Osteocyte (in vitro differentiated cells): ENCODE measurements around the gene CPVL. TPM values are rescaled to one million over a fixed set of nuclear protein-coding genes. Genes with fewer than 3 reads are reported as not detected.

Source experiments
- DNase-seq: peaks from one replicate; pipeline ENCODE4 v3.0.0; 2021; ENCODE audit warnings: mixed read lengths; ENCODE audit not compliant: unreplicated experiment; ENCODE audit errors: extremely low spot score
- H3K27ac Mint-ChIP-seq: one replicate; pipeline ENCODE4 v1.8.0; 2021; ENCODE audit warnings: mild to moderate bottlenecking, mixed read lengths; ENCODE audit not compliant: unreplicated experiment
- H3K27me3 Mint-ChIP-seq: one replicate; pipeline ENCODE4 v1.8.0; 2021; ENCODE audit warnings: mixed read lengths; ENCODE audit not compliant: unreplicated experiment
- H3K36me3 Mint-ChIP-seq: one replicate; pipeline ENCODE4 v1.8.0; 2021; ENCODE audit warnings: mixed read lengths; ENCODE audit not compliant: unreplicated experiment
- H3K4me1 Mint-ChIP-seq: one replicate; pipeline ENCODE4 v1.8.0; 2021; ENCODE audit warnings: mixed read lengths; ENCODE audit not compliant: unreplicated experiment
- H3K4me3 Mint-ChIP-seq: one replicate; pipeline ENCODE4 v1.8.0; 2021; ENCODE audit warnings: mild to moderate bottlenecking, moderate library complexity, mixed read lengths; ENCODE audit not compliant: unreplicated experiment
- H3K9me3 Mint-ChIP-seq: one replicate; pipeline ENCODE4 v1.8.0; 2021; ENCODE audit warnings: mixed read lengths; ENCODE audit not compliant: unreplicated experiment
- CTCF ChIP-seq: fragments of 200-600 bp; sonication (generic); IDR thresholded peaks from 2 replicates; pipeline ENCODE4 v1.5.0; 2021; ENCODE audit warnings: antibody characterized with exemption, mild to moderate bottlenecking, moderate library complexity
- total RNA-seq: library from RNA; stranded (reverse); gene quantifications from 2 replicates; pipeline ENCODE4 v1.2.1, GENCODE V29; 2021

Gene CPVL
- total RNA-seq, 1 donor from 2014 or later = 2.0 TPM

GRCh38 chr7:29080803-29081202 is 65.5 kb downstream of the CPVL start:
- H3K27ac Mint-ChIP-seq = no peak overlapping the region
- DNase-seq = no peak
- no peaks in the 10 kb centered on the region for H3K4me1 Mint-ChIP-seq
- peaks cover 2% of the 10 kb centered on the region for H3K27me3 Mint-ChIP-seq
- no peaks in the 10 kb centered on the region for H3K36me3 Mint-ChIP-seq
- TF ChIP-seq CTCF = no peak
- H3K4me3 Mint-ChIP-seq = no peak overlapping the region
- H3K9me3 Mint-ChIP-seq = no peaks in the 10 kb centered on the region

- DNase-seq = no peak
- Mint-ChIP-seq H3K4me3 (no peak overlapping the region), H3K4me1 (no peaks in the 10 kb centered on the region), H3K27me3 (peaks cover 2% of the 10 kb centered on the region), H3K9me3 (no peaks in the 10 kb centered on the region), H3K27ac (no peak overlapping the region), H3K36me3 (no peaks in the 10 kb centered on the region)
- TF ChIP-seq CTCF = no peak
These were observed 67.8 kb downstream of the CPVL start for GRCh38 chr7:29078311-29079260.

- DNase-seq = no peak
- Mint-ChIP-seq H3K4me1 (no peaks in the 10 kb centered on the region), H3K36me3 (no peaks in the 10 kb centered on the region), H3K27me3 (peaks cover 2% of the 10 kb centered on the region), H3K27ac (no peak overlapping the region), H3K4me3 (no peak overlapping the region), H3K9me3 (no peaks in the 10 kb centered on the region)
- TF ChIP-seq CTCF = no peak
These were observed 68.5 kb downstream of the CPVL start for GRCh38 chr7:29077854-29078253.

- no peak for TF ChIP-seq CTCF
- Mint-ChIP-seq H3K9me3 (no peaks in the 10 kb centered on the region), H3K27me3 (no peaks in the 10 kb centered on the region), H3K27ac (no peak overlapping the region), H3K36me3 (no peaks in the 10 kb centered on the region), H3K4me1 (no peaks in the 10 kb centered on the region), H3K4me3 (no peak overlapping the region)
- no peak for DNase-seq
These were observed 69.2 kb downstream of the CPVL start for GRCh38 chr7:29077176-29077575.

GRCh38 chr7:29076631-29077030 is 69.7 kb downstream of the CPVL start:
- Mint-ChIP-seq H3K4me3 (no peak overlapping the region), H3K27ac (no peak overlapping the region), H3K27me3 (no peaks in the 10 kb centered on the region), H3K36me3 (no peaks in the 10 kb centered on the region), H3K9me3 (no peaks in the 10 kb centered on the region), H3K4me1 (no peaks in the 10 kb centered on the region)
- DNase-seq = no peak
- TF ChIP-seq CTCF = no peak
